Esophagus muscularis mucosa (tissue), 4 donors: ENCODE data around the gene PLAC1.

ENCODE experiments used
- CTCF ChIP-seq, 3 experiments: fragments of 200-600 bp in 2 of 3; fragments of 450-650 bp in 1 of 3; sonication (generic) in 2 of 3; IDR thresholded peaks; one replicate each; pipeline ENCODE4 v1.5.1; 2017 to 2019; ENCODE audit warnings: antibody characterized with exemption in 3 of 3, mild to moderate bottlenecking in 2 of 3, moderate library complexity in 1 of 3
- EP300 ChIP-seq: sonication (generic); formaldehyde crosslinking; IDR thresholded peaks from one replicate; pipeline ENCODE4 v1.6.1; 2017; ENCODE audit warnings: antibody characterized with exemption
- POLR2A ChIP-seq: fragments of 450-650 bp; IDR thresholded peaks from one replicate; pipeline ENCODE4 v1.6.1; 2017; ENCODE audit warnings: antibody characterized with exemption, moderate library complexity, mild to moderate bottlenecking, low read depth
- POLR2AphosphoS5 ChIP-seq, 2 donors: sonication (generic); formaldehyde crosslinking; IDR thresholded peaks; one replicate each; pipeline ENCODE4 v1.6.1; 2017; ENCODE audit warnings: antibody characterized with exemption in 2 of 2

GRCh38 chrX:134580907-134581306 is 77.4 kb downstream of the PLAC1 start:
- TF ChIP-seq POLR2AphosphoS5 (IDR thresholded peaks at IDR 0.05) (no peak), POLR2A (no peak), CTCF (IDR thresholded peaks at IDR 0.05) (no peak), EP300 (no peak)
